GM21447 (cell line): ENCODE results near the gene OPRL1.

Experiments used
- ATAC-seq: cut with Tn5 transposase; IDR thresholded peaks from one replicate; pipeline ENCODE4 v1.9.1; 2021; ENCODE audit not compliant: unreplicated experiment

OPRL1 gene

GRCh38 chr20:64080013-64080812 lies at the start of gene OPRL1:
TSS of gene OPRL1 (plus strand) at chr20:64080082. CDS start at chr20:64092721, 12,639 bp downstream.
- ATAC-seq: no peak

GRCh38 chr20:64030371-64031134 lies 49.3 kb upstream of the OPRL1 start:
- no peak for ATAC-seq

- ATAC-seq: no peak
These were observed 48.0 kb upstream of the OPRL1 start for GRCh38 chr20:64031822-64032314.

GRCh38 chr20:64032706-64033624 lies 46.9 kb upstream of the OPRL1 start:
- ATAC-seq: no peak

GRCh38 chr20:64033981-64034493 lies 45.8 kb upstream of the OPRL1 start:
- ATAC-seq: no peak

DNA sequence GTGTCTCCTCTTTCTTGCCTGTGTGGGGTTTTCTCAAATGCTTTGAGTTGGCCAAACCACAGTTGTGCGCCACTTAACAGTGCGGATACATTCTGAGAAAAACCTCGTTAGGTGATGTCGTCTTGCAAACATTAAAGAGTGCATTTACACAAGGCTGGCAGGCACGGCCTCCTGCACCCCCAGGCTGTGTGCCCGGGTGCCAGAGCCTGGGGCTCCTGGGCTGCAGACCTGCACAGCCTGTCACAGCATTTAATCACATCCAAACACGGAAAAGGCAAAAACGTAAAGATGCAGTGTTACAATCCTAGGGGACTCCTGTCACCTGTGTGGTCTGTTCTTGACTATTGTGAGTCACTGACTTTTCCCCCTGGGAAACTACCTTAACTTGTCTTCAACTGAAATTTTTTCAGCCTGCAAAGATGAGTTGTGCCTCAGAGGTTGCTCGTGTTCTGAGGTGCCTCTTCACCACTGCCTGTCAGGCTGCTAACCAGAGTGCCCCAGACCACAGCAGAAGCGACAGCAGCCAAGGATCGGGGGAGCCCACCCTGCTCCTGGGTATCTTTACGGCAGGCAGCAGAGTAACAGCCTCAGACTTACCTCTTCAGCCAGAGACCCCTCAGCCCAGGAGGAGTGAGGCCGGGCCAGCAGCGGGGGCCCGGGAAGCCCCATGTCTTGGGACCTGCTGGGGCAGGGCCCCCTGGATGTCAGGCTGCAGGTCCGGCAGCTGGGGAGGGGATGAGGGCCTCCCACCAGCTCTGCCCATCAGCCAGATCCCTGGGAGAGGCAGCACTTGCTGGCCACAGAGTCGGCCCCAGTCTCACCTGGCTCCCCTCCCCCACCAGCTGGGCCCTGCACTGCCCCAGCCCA lies 44.6 kb upstream of the OPRL1 start:
- ATAC-seq: no peak

DNA sequence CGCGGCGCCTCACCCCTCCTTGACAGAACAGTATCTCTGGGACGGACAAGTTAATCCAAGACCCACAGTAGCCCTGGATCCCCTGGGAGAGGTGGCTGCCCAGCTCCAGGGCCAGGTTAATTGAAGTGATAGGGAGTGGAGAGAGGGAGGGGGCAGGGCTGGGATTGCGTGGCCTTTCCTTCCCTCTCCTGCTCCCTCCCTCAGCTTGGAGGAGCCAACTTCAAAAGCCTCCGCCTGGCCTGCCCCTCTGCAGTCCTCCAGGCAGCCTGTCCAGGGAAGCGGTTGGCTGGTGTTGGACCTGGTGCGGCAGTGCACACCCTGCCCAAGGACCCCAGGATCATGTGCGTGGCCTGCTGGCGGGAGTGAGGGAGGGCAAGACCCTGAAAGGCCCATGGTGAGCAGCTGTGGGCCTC lies 43.9 kb upstream of the OPRL1 start, which contains the start of gene C20orf204:
TSS of gene C20orf204 (plus strand) at position 250 of the 413 bp plus-strand sequence. CDS start at position 392, 142 bp downstream.
- ATAC-seq: no peak

- ATAC-seq: no peak
These were observed 43.3 kb upstream of the OPRL1 start for GRCh38 chr20:64036346-64037198.

GRCh38 chr20:64037199-64037497 lies 42.7 kb upstream of the OPRL1 start:
- no peak for ATAC-seq

GRCh38 chr20:64037498-64038213 lies 42.2 kb upstream of the OPRL1 start:
- no peak for ATAC-seq

GRCh38 chr20:64038224-64038564 lies 41.7 kb upstream of the OPRL1 start:
- peak; percentile 14 for ATAC-seq

DNA sequence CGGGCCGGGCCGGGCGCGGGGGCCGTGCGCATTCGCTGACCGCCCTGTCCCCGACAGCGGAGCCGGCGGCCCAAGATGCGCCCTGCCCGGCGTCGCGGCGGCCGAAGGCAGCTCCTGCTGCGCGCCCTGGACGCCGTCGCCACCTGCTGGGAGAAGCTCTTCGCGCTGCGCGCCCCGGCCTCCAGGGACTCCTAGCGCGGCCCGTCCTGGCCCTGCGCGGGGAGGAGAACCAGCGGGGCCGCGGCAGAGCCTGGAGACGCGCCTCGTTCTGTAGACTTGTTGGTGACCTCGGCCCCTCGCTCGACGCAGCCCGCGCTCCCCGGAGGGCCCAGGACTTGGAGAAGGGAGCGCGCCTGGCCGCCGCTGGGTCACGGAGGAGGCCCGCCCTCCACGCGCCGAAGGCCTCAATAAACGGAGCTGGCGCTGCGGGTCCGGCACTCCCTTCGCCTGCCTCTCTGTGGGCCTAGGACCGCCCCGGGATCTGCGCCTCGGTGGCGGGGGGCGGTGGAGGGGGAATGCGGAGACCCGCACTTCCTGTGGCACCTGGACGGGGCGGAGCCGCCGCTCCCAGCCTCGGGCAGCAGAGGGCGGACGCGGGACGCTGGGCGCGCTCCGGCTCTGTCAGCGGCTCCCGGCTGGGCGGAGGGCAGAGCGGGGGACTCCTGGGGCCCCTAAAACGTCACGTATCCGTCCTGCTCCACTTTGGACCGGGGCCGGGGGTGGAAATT lies 41.2 kb upstream of the OPRL1 start:
- ATAC-seq: peak; percentile 52

DNA sequence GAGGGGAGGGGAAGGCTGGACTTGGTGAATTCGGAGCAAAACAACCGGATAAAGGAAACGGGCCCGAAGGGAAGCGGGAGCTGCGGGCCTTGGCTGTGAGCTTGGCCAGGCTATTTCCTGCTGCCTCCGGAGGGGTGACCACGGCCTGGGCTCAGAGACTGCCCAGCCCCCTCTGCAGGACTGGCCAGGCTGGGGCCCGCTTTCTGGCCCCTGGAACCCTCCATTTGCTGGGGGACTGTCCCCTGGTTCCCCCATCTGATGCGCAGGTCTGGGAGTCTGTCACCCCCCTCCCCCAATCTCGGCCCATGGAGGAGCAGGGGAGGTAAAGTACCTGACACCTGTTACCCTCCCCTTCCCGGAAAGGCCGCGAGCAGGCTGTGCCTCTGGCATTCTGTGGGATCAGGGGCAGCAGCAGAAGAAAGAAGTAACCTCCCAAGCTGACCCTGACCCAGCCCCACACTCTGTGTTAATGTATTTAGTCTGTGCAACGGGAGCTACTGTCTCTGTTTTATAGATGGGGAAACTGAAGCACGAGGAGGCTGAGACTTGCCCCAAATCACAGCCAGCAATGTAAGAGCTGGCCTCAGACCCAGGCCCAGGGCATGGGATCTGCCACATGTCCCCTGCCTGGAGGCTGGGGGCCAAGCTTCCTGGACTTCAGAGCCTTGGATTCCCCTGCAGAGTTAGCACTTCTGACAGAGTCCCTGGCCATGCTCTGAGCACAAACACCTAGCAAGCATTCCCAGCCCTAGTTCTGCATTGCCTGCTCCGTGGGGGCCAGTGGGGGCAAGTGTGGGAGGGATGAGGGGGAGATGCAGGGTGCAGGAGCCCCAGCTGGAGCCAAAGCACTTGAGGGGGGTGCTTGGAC lies 40.4 kb upstream of the OPRL1 start:
- no peak for ATAC-seq

DNA sequence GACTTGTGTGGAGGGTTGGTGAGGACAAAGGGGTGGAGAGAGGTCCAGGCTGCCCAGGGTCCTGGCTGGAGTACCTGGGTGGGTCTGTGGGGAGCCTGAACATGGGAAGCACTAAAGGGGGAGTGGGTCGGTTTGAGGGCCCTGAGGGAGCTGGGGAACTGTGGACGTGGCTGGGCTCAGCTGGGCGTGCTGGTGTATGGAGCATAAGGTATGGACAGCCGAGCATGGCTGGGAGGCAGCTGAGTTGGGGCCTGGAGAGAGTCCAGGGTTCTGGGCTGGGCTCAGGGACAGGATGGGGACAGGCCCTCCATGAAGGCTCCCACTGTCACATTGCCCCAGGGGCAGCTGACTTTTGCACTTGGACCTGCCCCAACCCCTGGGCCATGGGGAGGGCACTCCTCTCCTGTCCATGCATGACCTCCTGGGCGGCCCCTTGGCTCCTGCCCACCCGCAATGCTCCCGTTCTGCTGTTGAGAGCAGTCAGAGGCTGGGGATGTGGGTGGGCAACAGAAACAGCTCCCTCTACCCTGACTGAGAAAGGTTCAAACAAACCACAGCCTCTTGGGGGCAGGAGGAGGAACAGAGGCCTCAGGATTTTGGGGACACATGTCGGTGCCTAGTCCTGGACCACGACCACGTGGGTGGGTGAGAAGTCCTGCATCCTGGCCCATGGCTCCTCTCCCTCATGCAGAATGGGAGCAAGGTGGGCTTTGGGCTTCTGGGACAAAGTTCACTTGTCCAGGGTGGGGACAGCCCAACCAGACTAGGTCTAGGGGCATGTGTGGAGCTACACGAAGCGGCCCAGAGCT lies 39.4 kb upstream of the OPRL1 start:
- no peak for ATAC-seq

DNA sequence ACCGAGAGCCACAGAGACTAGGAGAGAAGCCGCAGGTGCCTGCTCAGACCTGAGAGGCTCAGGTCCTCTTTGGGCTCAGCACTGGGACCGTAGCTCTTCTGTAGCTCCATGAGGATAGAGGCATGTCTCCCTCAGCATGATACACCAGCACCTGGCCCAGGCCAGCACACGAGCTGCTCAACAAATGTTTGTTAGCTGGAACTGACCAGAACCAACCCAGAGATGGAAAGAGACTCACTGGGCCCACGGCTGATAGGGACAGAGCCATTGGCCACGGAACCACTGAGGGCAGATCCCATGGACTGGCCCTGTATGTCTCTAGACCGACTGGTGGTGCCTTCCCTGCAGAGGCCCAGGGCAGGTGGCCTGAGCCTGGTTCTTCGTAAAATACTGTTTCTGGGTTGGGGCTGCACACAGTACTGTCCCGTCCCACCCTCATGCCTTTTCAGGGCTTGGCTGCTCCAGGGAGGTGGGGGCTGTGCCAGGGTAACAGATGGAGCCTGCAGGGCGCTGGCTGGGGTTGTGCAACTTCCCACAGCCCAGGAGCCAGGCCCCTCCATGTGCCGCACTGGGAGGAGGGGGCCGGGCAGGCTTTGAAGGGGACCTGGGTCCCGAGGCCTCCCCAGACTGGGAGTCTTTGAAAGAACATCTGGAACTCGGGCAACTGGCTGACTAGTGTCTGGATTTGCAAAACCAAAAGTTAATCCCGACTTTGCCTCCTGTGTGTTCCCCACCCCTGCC lies 38.7 kb upstream of the OPRL1 start:
- ATAC-seq: no peak

GRCh38 chr20:64041781-64042053 lies 38.2 kb upstream of the OPRL1 start:
- no peak for ATAC-seq
